ENCODE results near the gene PYGB. TPM values are rescaled to one million over a fixed set of nuclear protein-coding genes. Genes with fewer than 3 reads are reported as not detected.
A peak's percentile ranks its signal among the peaks of the same experiment; 100 is the strongest.
"Not testable (repeated sequence)": the region's sequence is repeated elsewhere in the genome, so short reads cannot be mapped to it uniquely, and the experiment has no call there.

The PYGB gene
- total RNA-seq, 2 donors from 2014 or later = 34.8 to 42.8 TPM

DNA sequence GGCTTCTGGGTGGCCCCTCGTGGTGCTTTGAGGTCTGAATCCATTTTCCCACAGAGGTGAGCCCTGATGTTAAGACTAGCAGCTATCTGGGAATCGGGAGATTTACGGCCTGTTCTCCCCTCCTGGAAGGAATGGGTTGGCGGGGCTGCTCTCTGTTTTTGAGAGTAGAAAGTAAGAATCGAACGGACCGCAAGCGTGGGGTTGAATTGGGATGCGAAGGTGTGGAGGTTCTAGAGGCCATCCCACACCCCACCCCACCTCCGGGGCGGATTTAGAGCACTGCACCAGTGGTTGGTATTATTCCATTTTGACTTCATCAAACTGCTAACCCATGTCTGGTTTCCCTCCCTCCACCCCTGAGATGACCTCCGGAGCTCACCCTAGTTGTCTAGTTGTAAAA, 11.5 kb downstream of the PYGB start:
- intact Hi-C loops (cut with DNase I) = no loop called here
- 95% methylated on average over 12 of the region's 12 CpGs for WGBS, 2 donors
- Histone ChIP-seq H3K27me3 (no peaks in the 10 kb centered on the region), H3K27ac (no peak overlapping the region), H3K4me1 (peaks cover 12% of the 10 kb centered on the region), H3K9me3 (no peaks in the 10 kb centered on the region), H3K4me3 (no peak overlapping the region), H3K36me3 (replicated peaks in 1 of 2; ENCODE audit: insufficient read depth in 1 of 2, low read depth in 2 of 2) (peaks cover 0 to 3% of the 10 kb centered on the region in 2 donors)
- DNase-seq = no peak
- no peak for ATAC-seq
- no peak for TF ChIP-seq POLR2A (IDR thresholded peaks at IDR 0.05)
- TF ChIP-seq CTCF (IDR thresholded peaks at IDR 0.05) = no peak

GRCh38 chr20:25259788-25260254, 11.9 kb downstream of the PYGB start:
- DNase-seq = no peak
- no peak for ATAC-seq
- no peaks in the 10 kb centered on the region for H3K9me3 ChIP-seq
- H3K4me3 ChIP-seq = no peak overlapping the region
- TF ChIP-seq CTCF (IDR thresholded peaks at IDR 0.05) = no peak
- TF ChIP-seq POLR2A (IDR thresholded peaks at IDR 0.05) = no peak
- intact Hi-C loops (cut with DNase I) = no loop called here
- WGBS, 2 donors = 92 to 95% methylated on average over 9 of the region's 9 CpGs
- H3K27me3 ChIP-seq = no peaks in the 10 kb centered on the region
- H3K4me1 ChIP-seq = peaks cover 12% of the 10 kb centered on the region
- H3K36me3 ChIP-seq (replicated peaks in 1 of 2; ENCODE audit: insufficient read depth in 1 of 2, low read depth in 2 of 2) = peaks cover 0 to 3% of the 10 kb centered on the region in 2 donors
- H3K27ac ChIP-seq = no peak overlapping the region

DNA sequence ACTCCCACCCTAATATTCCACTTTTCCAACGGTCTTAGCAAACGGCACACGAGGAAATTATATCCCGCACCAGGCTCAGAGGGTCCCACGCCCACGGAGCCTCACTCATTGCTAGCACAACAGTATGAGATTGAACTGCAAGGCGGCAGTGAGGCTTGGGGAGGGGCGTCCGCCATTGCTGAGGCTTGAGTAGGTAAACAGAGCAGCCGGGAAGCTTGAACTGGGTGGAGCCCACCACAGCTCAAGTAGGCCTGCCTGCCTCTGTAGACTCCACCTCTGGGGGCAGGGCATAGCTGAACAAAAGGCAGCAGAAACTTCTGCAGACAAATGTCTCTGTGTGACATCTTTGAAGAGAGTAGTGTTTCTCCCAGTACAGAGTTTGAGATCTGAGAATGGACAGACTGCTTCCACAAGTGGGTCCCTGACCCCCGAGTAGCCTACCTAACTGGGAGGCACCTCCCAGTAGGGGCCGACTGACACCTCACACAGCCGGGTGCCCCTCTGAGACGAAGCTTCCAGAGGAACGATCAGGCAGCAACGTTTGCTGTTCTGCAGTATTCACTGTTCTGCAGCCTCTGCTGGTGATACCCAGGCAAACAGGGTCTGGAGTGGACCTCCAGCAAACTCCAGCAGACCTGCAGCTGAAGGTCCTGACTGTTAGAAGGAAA, 13.0 kb downstream of the PYGB start:
- H3K27me3 ChIP-seq; H3K9me3 ChIP-seq; ATAC-seq; H3K4me1 ChIP-seq; H3K4me3 ChIP-seq; DNase-seq; H3K27ac ChIP-seq; intact Hi-C loops (cut with DNase I); H3K36me3 ChIP-seq (replicated peaks in 1 of 2; ENCODE audit: insufficient read depth in 1 of 2, low read depth in 2 of 2): not testable (repeated sequence)
- WGBS, 2 donors = 95% methylated on average over 16 of the region's 16 CpGs

GRCh38 chr20:25269057-25269832, 21.4 kb downstream of the PYGB start:
- Histone ChIP-seq H3K36me3 (replicated peaks in 1 of 2; ENCODE audit: insufficient read depth in 1 of 2, low read depth in 2 of 2) (peaks cover 0 to 16% of the 10 kb centered on the region in 2 donors), H3K9me3 (no peaks in the 10 kb centered on the region), H3K27me3 (no peaks in the 10 kb centered on the region), H3K27ac (no peak overlapping the region), H3K4me1 (no peaks in the 10 kb centered on the region), H3K4me3 (no peak overlapping the region)
- intact Hi-C loops (cut with DNase I) = no loop called here
- DNase-seq (no peak), ATAC-seq (no peak)
- WGBS, 2 donors = 85 to 91% methylated on average over 11 of the region's 11 CpGs
- TF ChIP-seq CTCF (IDR thresholded peaks at IDR 0.05) (no peak), POLR2A (IDR thresholded peaks at IDR 0.05) (no peak)

- no peaks in the 10 kb centered on the region for H3K4me1 ChIP-seq
- peaks cover 0 to 21% of the 10 kb centered on the region in 2 donors for H3K36me3 ChIP-seq (replicated peaks in 1 of 2; ENCODE audit: insufficient read depth in 1 of 2, low read depth in 2 of 2)
- no peak for TF ChIP-seq CTCF (IDR thresholded peaks at IDR 0.05)
- no peak for TF ChIP-seq POLR2A (IDR thresholded peaks at IDR 0.05)
- ATAC-seq (no peak), DNase-seq (peak in 1 of 4 donors; percentile 7)
- WGBS, 2 donors = 98% methylated on average over 6 of the region's 6 CpGs
- H3K27me3 ChIP-seq = no peaks in the 10 kb centered on the region
- intact Hi-C loops (cut with DNase I) = no loop called here
- H3K27ac ChIP-seq = no peak overlapping the region
- H3K9me3 ChIP-seq = no peaks in the 10 kb centered on the region
- H3K4me3 ChIP-seq = no peak overlapping the region
These were observed 21.9 kb downstream of the PYGB start for GRCh38 chr20:25269833-25270170.

Measured in body of pancreas (tissue), 4 donors.